ENCODE measurements around the gene SRRM5.

DNA sequence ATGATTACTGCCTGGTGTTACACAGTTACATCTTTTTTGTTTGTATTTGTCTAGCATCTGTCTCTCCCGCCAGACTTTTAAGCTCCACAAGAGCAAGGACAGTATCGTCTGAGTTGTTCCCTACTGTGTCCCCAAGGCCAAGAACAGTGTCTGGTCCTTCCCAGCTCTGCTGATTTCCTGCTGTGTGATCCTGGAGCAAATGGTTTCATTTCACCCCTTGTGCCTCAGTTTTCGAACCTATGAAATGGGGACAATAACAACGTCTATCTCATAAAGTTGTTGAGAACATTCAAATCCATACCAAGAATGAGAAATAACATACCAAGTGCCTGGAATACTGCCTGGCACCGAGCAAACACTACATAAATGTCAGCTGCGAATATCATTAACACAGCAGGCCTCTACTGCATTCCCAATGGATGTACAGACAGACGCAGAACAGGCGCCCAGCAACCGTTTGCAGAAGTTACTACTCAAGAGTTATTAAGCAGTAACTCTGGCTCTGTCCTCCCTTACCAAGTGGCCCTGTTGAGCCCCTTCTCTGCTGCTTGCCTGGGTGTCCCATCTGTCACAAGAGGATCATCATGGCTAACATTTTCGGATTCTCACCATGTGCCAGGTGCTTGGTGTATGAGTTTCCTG, 48.0 kb upstream of the SRRM5 start:
- TF ChIP-seq, protein P1, sequence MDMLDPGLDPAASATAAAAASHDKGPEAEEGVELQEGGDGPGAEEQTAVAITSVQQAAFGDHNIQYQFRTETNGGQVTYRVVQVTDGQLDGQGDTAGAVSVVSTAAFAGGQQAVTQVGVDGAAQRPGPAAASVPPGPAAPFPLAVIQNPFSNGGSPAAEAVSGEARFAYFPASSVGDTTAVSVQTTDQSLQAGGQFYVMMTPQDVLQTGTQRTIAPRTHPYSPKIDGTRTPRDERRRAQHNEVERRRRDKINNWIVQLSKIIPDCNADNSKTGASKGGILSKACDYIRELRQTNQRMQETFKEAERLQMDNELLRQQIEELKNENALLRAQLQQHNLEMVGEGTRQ (IDR thresholded peaks at IDR 0.05) = no peak
- TF ChIP-seq, protein P2, sequence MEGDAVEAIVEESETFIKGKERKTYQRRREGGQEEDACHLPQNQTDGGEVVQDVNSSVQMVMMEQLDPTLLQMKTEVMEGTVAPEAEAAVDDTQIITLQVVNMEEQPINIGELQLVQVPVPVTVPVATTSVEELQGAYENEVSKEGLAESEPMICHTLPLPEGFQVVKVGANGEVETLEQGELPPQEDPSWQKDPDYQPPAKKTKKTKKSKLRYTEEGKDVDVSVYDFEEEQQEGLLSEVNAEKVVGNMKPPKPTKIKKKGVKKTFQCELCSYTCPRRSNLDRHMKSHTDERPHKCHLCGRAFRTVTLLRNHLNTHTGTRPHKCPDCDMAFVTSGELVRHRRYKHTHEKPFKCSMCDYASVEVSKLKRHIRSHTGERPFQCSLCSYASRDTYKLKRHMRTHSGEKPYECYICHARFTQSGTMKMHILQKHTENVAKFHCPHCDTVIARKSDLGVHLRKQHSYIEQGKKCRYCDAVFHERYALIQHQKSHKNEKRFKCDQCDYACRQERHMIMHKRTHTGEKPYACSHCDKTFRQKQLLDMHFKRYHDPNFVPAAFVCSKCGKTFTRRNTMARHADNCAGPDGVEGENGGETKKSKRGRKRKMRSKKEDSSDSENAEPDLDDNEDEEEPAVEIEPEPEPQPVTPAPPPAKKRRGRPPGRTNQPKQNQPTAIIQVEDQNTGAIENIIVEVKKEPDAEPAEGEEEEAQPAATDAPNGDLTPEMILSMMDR (IDR thresholded peaks at IDR 0.05) = no peak
- no peak for TF ChIP-seq POLR2A (IDR thresholded peaks at IDR 0.05; ENCODE audit: low read length)
- no peak for TF ChIP-seq RFX5 (IDR thresholded peaks at IDR 0.05)
- no peak for TF ChIP-seq MYC (IDR thresholded peaks at IDR 0.05; ENCODE audit: borderline replicate concordance, low read length)
- TF ChIP-seq RAD21 (conservative IDR thresholded peaks at IDR 0.05 in 1 of 2, IDR thresholded peaks at IDR 0.05 in 1 of 2) = no peak
- TF ChIP-seq, protein P3, sequence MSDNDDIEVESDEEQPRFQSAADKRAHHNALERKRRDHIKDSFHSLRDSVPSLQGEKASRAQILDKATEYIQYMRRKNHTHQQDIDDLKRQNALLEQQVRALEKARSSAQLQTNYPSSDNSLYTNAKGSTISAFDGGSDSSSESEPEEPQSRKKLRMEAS (IDR thresholded peaks at IDR 0.05) = no peak
- no peak for TF ChIP-seq CEBPB (IDR thresholded peaks at IDR 0.05)
- TF ChIP-seq EHF (CRISPR knock-in tag; IDR thresholded peaks at IDR 0.05) = no peak
- no peak for TF ChIP-seq FOSB (CRISPR knock-in tag; IDR thresholded peaks at IDR 0.05)
- TF ChIP-seq, protein P4, sequence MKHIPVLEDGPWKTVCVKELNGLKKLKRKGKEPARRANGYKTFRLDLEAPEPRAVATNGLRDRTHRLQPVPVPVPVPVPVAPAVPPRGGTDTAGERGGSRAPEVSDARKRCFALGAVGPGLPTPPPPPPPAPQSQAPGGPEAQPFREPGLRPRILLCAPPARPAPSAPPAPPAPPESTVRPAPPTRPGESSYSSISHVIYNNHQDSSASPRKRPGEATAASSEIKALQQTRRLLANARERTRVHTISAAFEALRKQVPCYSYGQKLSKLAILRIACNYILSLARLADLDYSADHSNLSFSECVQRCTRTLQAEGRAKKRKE (CRISPR knock-in tag; IDR thresholded peaks at IDR 0.05; ENCODE audit: low read depth) = no peak
- TF ChIP-seq EP300 (IDR thresholded peaks at IDR 0.05) = no peak

All from A549 (cell line).